Stimulated activated CD4-positive, alpha-beta T cell treated with anti-CD3 and anti-CD28 coated beads, Interleukin-4, amount 100 ng/mL, for 1 hour (primary cell): Measurements from ENCODE around the gene TBC1D22B.

Experiments used
- DNase-seq: peaks from one replicate; pipeline ENCODE4 v3.0.0-alpha.2; 2020

TBC1D22B gene

GRCh38 chr6:37257634-37258404, at the start of gene TBC1D22B, which contains the start of gene TMEM217:
Gene TBC1D22B (plus strand): TSS chr6:37257772. CDS start chr6:37257918, 146 bp downstream.
Gene TMEM217 (minus strand): TSS chr6:37258144. CDS start chr6:37219030, 39,114 bp downstream.
- peak; percentile 95 for DNase-seq

- DNase-seq = peak; percentile 88
Measured at GRCh38 chr6:37207903-37208456, 49.6 kb upstream of the TBC1D22B start.

- no peak for DNase-seq
Measured at GRCh38 chr6:37208793-37209192, 48.8 kb upstream of the TBC1D22B start.

GRCh38 chr6:37209461-37210205, 47.9 kb upstream of the TBC1D22B start:
- peak; percentile 27 for DNase-seq

- DNase-seq = peak; percentile 61
Measured at GRCh38 chr6:37210313-37210968, 47.1 kb upstream of the TBC1D22B start.

- no peak for DNase-seq
Measured at GRCh38 chr6:37212268-37212667, 45.3 kb upstream of the TBC1D22B start.

GRCh38 chr6:37218061-37218460, 39.5 kb upstream of the TBC1D22B start:
- DNase-seq = no peak

GRCh38 chr6:37218511-37218910, 39.1 kb upstream of the TBC1D22B start:
- no peak for DNase-seq

- no peak for DNase-seq
Measured at GRCh38 chr6:37221585-37222124, 35.9 kb upstream of the TBC1D22B start.

GRCh38 chr6:37222125-37222967, 35.2 kb upstream of the TBC1D22B start:
- DNase-seq = peak; percentile 68

- no peak for DNase-seq
Measured at GRCh38 chr6:37222992-37223391, 34.6 kb upstream of the TBC1D22B start.

GRCh38 chr6:37225350-37226169, 32.0 kb upstream of the TBC1D22B start:
- no peak for DNase-seq

GRCh38 chr6:37230104-37230503, 27.5 kb upstream of the TBC1D22B start:
- DNase-seq = no peak

- no peak for DNase-seq
Measured at GRCh38 chr6:37232430-37233017, 25.0 kb upstream of the TBC1D22B start.

- no peak for DNase-seq
Measured at GRCh38 chr6:37233541-37233940, 24.0 kb upstream of the TBC1D22B start.

GRCh38 chr6:37236921-37237320, 20.7 kb upstream of the TBC1D22B start:
- DNase-seq = no peak

- no peak for DNase-seq
Measured at GRCh38 chr6:37237789-37238188, 19.8 kb upstream of the TBC1D22B start.

- no peak for DNase-seq
Measured at GRCh38 chr6:37238381-37238780, 19.2 kb upstream of the TBC1D22B start.

- DNase-seq = no peak
Measured at GRCh38 chr6:37239526-37239925, 18.0 kb upstream of the TBC1D22B start.

- DNase-seq = peak; percentile 77
Measured at GRCh38 chr6:37239950-37240713, 17.4 kb upstream of the TBC1D22B start.
